CD14-positive monocyte (primary cell): Measurements from ENCODE around the gene SNX11. TPM values are rescaled to one million over a fixed set of nuclear protein-coding genes. Genes with fewer than 3 reads are reported as not detected.

Experiments
- DNase-seq, 3 donors: peaks; one replicate each; pipeline ENCODE4 v3.0.0-alpha.2; 2011 to 2022
- H2AFZ ChIP-seq: 2 replicates; pipeline ENCODE4 v1.6.0; 2012; ENCODE audit warnings: mild to moderate bottlenecking, low read depth, low read length, inconsistent platforms; ENCODE audit not compliant: insufficient read depth, poor library complexity, severe bottlenecking
- H3K27ac ChIP-seq, 2 donors: 1 replicate in 1 of 2; 2 replicates in 1 of 2; pipeline ENCODE4 v1.5.1; 2012 to 2013; ENCODE audit warnings: low read length in 2 of 2, control low read depth in 1 of 2, inconsistent platforms in 1 of 2, low read depth in 1 of 2, mild to moderate bottlenecking in 1 of 2
- H3K27me3 ChIP-seq, 2 donors: one replicate each; pipeline versions ENCODE4 v1.6.0 to v1.6.1; 2011 to 2013; ENCODE audit warnings: low read length in 2 of 2; ENCODE audit not compliant: control insufficient read depth in 2 of 2, insufficient read depth in 2 of 2
- H3K36me3 ChIP-seq, 2 donors: replicated peaks in 1 of 2; 1 replicate in 1 of 2; 2 replicates in 1 of 2; pipeline versions ENCODE4 v1.5.1 to v1.6.1; 2012 to 2013; ENCODE audit warnings: low read length in 2 of 2, control low read depth in 1 of 2, inconsistent platforms in 1 of 2, mild to moderate bottlenecking in 1 of 2; ENCODE audit not compliant: insufficient read depth in 2 of 2, control insufficient read depth in 1 of 2
- H3K4me1 ChIP-seq, 2 donors: 1 replicate in 1 of 2; 2 replicates in 1 of 2; pipeline versions ENCODE4 v1.5.1 to v1.6.1; 2012 to 2013; ENCODE audit warnings: low read length in 2 of 2, control low read depth in 1 of 2, inconsistent platforms in 1 of 2, mild to moderate bottlenecking in 1 of 2, moderate library complexity in 1 of 2; ENCODE audit not compliant: insufficient read depth in 2 of 2, control insufficient read depth in 1 of 2
- H3K4me2 ChIP-seq: replicated peaks from 2 replicates; pipeline ENCODE3; 2012; ENCODE audit warnings: low read length, moderate library complexity, mild to moderate bottlenecking; ENCODE audit not compliant: poor library complexity, severe bottlenecking; ENCODE audit errors: extremely low read depth
- H3K4me3 ChIP-seq, 3 experiments: fragments of 200-600 bp in 1 of 3; sonication (generic) in 1 of 3; replicated peaks in 1 of 3; 1 replicate in 2 of 3; 2 replicates in 1 of 3; pipeline ENCODE4 v1.5.1; 2011 to 2013; ENCODE audit warnings: low read length in 3 of 3, mild to moderate bottlenecking in 3 of 3, control low read depth in 2 of 3, low read depth in 2 of 3, inconsistent platforms in 1 of 3, moderate library complexity in 1 of 3
- H3K79me2 ChIP-seq: 2 replicates; pipeline ENCODE4 v1.6.0; 2012; ENCODE audit warnings: mild to moderate bottlenecking, control low read depth, inconsistent platforms, low read length, moderate library complexity; ENCODE audit not compliant: insufficient read depth
- H3K9ac ChIP-seq: 2 replicates; pipeline ENCODE4 v1.6.0; 2017; ENCODE audit warnings: low read length, mild to moderate bottlenecking; ENCODE audit not compliant: insufficient read depth, poor library complexity, severe bottlenecking
- H3K9me3 ChIP-seq, 2 donors: replicated peaks in 1 of 2; 1 replicate in 1 of 2; 2 replicates in 1 of 2; pipeline versions ENCODE4 v1.5.1 to v1.6.1; 2012 to 2013; ENCODE audit warnings: low read length in 2 of 2, control low read depth in 1 of 2; ENCODE audit not compliant: control insufficient read depth in 1 of 2, insufficient read depth in 1 of 2
- H4K20me1 ChIP-seq: 2 replicates; pipeline ENCODE4 v1.6.0; 2012; ENCODE audit warnings: mild to moderate bottlenecking, low read length, control low read depth, moderate library complexity; ENCODE audit not compliant: insufficient read depth
- H3K27ac Mint-ChIP-seq, 7 donors: one replicate each; pipeline ENCODE4 v1.8.0; 2020; ENCODE audit warnings: mild to moderate bottlenecking in 7 of 7, mixed read lengths in 7 of 7, moderate library complexity in 6 of 7, inconsistent platforms in 2 of 7
- H3K27me3 Mint-ChIP-seq, 3 donors: one replicate each; pipeline ENCODE4 v1.8.0; 2021 to 2022; ENCODE audit warnings: low read depth in 3 of 3, mild to moderate bottlenecking in 3 of 3, mixed read lengths in 3 of 3, moderate library complexity in 3 of 3, inconsistent platforms in 1 of 3
- H3K36me3 Mint-ChIP-seq, 2 donors: one replicate each; pipeline ENCODE4 v1.8.0; 2020; ENCODE audit warnings: mixed read lengths in 2 of 2, inconsistent platforms in 1 of 2, mild to moderate bottlenecking in 1 of 2
- H3K4me1 Mint-ChIP-seq: one replicate; pipeline ENCODE4 v1.8.0; 2020; ENCODE audit warnings: mild to moderate bottlenecking, mixed read lengths
- H3K4me3 Mint-ChIP-seq, 2 donors: one replicate each; pipeline ENCODE4 v1.8.0; 2020; ENCODE audit warnings: mild to moderate bottlenecking in 2 of 2, mixed read lengths in 2 of 2, moderate library complexity in 1 of 2
- H3K9me3 Mint-ChIP-seq, 7 donors: one replicate each; pipeline ENCODE4 v1.8.0; 2020 to 2022; ENCODE audit warnings: mixed read lengths in 7 of 7, mild to moderate bottlenecking in 6 of 7, moderate library complexity in 6 of 7, inconsistent platforms in 2 of 7
- CTCF ChIP-seq: fragments of 200-600 bp; IDR thresholded peaks from one replicate; pipeline ENCODE4 v1.8.0; 2022; ENCODE audit warnings: antibody characterized with exemption, mild to moderate bottlenecking
- WGBS: methylation state at CpG from one replicate; pipeline ENCODE4 v1.1.5; 2013; ENCODE audit warnings: missing lambda C conversion rate; ENCODE audit not compliant: insufficient coverage; 5-methylcytosine and 5-hydroxymethylcytosine counted together
- intact Hi-C, 2 donors: fragments of 100-400 bp; cut with micrococcal nuclease; formaldehyde crosslinking; loops; one replicate each; pipeline versions ENCODE4 v1.15.0 to v1.15.1; 2023
- polyA plus RNA-seq, 3 donors: library from polyadenylated mRNA; depleted of rRNA in 1 of 3; unstranded in 2 of 3; stranded (reverse) in 1 of 3; fragments of 300-500 nt in 2 of 3; fragments of >200 nt in 1 of 3; fragmentation: Illumina TruSeq in 2 of 3; gene quantifications; 1 replicate in 2 of 3; 2 replicates in 1 of 3; pipeline ENCODE4 v1.2.3, GENCODE V29; 2012 to 2021

SNX11 gene
- polyA plus RNA-seq, 3 donors, result 34.3 to 49.3 (median 48.4) TPM

DNA sequence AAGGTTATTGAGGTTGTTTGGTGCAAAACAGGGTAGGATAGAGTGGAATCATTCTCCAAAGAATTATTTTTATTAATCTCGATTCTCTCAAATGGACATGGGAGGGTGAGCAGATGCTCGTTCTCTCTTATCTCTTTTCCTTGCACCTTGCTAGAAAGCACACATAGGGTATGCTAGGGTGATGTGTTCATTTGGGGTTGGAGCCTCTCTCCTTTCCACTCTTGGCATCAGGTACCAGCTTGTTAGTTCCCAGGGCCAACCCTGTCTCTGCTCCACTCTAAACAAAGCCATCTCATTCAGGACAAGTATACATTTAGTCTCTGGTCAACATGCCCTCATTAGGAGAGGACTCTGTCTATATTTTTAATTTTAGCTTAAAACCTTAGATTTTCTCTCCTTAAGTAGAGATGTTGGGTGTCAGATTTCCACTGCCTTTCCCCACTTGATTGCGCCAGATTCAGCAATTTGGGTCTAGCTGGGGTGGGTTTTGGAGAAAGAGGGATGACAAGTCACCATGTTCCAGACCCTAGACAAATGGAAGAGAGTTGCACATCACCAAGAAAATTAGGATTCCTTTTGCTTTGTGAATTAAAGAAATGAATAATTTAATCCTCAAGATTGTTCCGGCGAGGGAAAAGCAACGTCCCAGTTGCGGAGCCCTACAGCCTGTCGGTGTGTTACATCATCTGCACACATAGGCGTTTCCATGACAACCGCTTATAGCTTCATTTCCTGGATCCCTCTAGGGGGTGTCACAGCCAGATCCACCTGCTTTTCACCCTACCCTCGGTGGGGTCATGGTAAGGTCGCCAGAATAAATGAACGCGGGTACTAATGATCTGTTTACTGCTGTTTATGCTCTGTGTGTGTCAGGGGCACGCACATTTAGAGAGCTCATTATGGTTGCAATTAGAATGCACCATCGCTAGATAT lies 41.6 kb downstream of the SNX11 start:
- Histone ChIP-seq H3K27ac (no peak overlapping the region), H3K4me2 (no peak overlapping the region), H3K9ac (no peak overlapping the region), H3K9me3 (no peaks in the 10 kb centered on the region), H3K79me2 (no peaks in the 10 kb centered on the region), H2AFZ (no peak overlapping the region), H3K27me3 (peaks cover 23 to 33% of the 10 kb centered on the region in 2 donors), H3K4me3 (no peak overlapping the region), H4K20me1 (no peaks in the 10 kb centered on the region), H3K4me1 (no peaks in the 10 kb centered on the region), H3K36me3 (no peaks in the 10 kb centered on the region)
- intact Hi-C loops, result no loop called here
- peaks cover 31 to 40% (median 32%) of the 10 kb centered on the region in 3 donors for H3K27me3 Mint-ChIP-seq
- H3K36me3 Mint-ChIP-seq, result no peaks in the 10 kb centered on the region
- no peaks in the 10 kb centered on the region for H3K9me3 Mint-ChIP-seq
- peak overlapping the region in 1 of 2 donors; percentile 22 for H3K4me3 Mint-ChIP-seq
- peaks cover 4% of the 10 kb centered on the region for H3K4me1 Mint-ChIP-seq
- no peak for TF ChIP-seq CTCF
- no peak for DNase-seq
- H3K27ac Mint-ChIP-seq, result no peak overlapping the region
- WGBS, result 65% methylated on average over 7 of the region's 16 CpGs

DNA sequence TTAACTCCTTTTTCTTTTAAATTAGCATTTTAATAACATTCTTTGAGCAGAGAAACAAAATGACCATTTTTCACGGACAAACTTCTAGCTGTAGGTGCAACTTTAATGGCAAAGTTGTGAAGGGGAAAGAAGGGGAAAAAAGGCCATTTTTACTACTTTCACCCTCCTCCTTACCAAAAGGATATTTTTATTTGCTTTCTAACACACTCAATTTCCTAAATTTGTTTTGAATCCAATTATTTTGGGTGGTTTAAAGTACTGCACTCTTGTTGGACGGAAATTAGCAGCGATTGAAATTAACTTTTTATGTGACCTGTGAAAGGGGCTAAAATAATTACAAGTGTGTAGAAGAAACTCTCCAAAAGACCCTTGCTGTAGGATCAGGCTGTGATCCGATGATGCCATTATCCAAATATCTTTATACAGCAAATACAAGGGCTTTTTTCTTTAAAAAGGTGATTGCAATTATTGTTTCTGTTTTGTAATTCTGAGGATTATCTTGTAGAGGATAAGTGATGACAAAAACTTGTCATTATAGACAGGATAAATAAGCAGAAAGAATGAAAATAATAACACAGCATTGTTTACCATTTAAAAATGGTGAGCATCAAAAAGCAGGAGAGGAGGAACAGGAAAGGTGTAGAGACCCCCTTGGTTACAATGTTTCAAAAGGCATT lies 42.4 kb downstream of the SNX11 start:
- no peak overlapping the region for H3K9ac ChIP-seq
- no peak overlapping the region for H3K4me3 ChIP-seq
- no peak overlapping the region for H3K4me3 Mint-ChIP-seq
- no peak overlapping the region for H3K27ac ChIP-seq
- no peak for DNase-seq
- no peak for TF ChIP-seq CTCF
- H3K27ac Mint-ChIP-seq, result no peak overlapping the region
- H3K9me3 ChIP-seq, result no peaks in the 10 kb centered on the region
- H3K9me3 Mint-ChIP-seq, result no peaks in the 10 kb centered on the region
- no peak overlapping the region for H3K4me2 ChIP-seq
- H2AFZ ChIP-seq, result no peak overlapping the region
- H3K27me3 Mint-ChIP-seq, result peaks cover 33 to 43% (median 33%) of the 10 kb centered on the region in 3 donors
- no peaks in the 10 kb centered on the region for H3K36me3 ChIP-seq
- peaks cover 23 to 33% of the 10 kb centered on the region in 2 donors for H3K27me3 ChIP-seq
- H4K20me1 ChIP-seq, result no peaks in the 10 kb centered on the region
- no peaks in the 10 kb centered on the region for H3K4me1 ChIP-seq
- no peaks in the 10 kb centered on the region for H3K79me2 ChIP-seq
- peaks cover 5% of the 10 kb centered on the region for H3K4me1 Mint-ChIP-seq
- intact Hi-C loops, result no loop called here
- H3K36me3 Mint-ChIP-seq, result no peaks in the 10 kb centered on the region
- WGBS, result no CpG with 5 or more reads among the region's 4 CpGs
